ENCODE data around the gene SIRT7.

DNA sequence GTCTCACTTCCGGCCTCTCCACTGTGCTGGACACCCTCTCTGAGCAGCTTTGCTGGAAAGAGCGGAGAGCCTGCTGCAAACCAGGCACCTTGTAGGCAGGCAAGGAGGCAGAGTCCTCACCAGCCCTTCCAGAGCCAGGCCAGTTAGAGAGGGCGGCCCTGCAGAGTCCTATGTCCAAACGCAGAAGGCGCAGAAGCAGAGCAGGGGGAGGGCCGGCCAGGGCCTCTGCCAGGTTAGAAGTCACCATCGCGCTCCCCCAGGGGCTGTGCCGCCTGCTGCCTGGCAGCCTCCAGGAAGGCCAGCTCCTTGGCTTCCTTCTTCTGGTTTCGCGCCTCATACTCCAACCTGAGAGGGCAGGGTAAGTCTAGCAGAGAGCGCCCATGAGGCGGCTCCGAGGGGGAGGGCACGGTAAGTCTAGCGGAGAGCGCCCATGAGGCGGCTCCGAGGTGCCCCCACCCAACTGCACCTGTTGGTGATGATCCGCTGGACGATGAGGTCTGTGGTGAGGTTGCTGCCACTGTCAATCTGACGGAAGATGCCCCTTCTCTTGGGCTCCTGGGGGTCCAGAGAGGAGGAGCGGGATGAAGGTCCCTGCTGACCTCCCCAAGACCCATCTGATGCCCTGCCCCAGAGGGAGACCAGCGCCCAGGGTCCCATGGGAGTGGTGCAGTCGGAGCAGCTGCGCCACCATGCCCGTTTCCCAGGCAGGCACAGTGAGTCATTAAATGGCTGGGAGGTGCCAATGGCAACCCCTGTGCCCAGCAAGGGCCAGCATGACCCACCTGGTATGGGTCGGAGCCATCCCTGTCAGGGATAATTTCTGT is 13.2 kb downstream of the SIRT7 start:
- no peak for TF ChIP-seq EZH2 (IDR thresholded peaks at IDR 0.05; ENCODE audit: borderline replicate concordance, low read length)
- TF ChIP-seq, protein P1, sequence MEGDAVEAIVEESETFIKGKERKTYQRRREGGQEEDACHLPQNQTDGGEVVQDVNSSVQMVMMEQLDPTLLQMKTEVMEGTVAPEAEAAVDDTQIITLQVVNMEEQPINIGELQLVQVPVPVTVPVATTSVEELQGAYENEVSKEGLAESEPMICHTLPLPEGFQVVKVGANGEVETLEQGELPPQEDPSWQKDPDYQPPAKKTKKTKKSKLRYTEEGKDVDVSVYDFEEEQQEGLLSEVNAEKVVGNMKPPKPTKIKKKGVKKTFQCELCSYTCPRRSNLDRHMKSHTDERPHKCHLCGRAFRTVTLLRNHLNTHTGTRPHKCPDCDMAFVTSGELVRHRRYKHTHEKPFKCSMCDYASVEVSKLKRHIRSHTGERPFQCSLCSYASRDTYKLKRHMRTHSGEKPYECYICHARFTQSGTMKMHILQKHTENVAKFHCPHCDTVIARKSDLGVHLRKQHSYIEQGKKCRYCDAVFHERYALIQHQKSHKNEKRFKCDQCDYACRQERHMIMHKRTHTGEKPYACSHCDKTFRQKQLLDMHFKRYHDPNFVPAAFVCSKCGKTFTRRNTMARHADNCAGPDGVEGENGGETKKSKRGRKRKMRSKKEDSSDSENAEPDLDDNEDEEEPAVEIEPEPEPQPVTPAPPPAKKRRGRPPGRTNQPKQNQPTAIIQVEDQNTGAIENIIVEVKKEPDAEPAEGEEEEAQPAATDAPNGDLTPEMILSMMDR (conservative IDR thresholded peaks at IDR 0.05 in 1 of 2, IDR thresholded peaks at IDR 0.05 in 1 of 2; ENCODE audit: extremely low read depth in 1 of 2, insufficient read depth in 1 of 2, low read depth in 1 of 2, low read length in 2 of 2): no peak

Data from mammary epithelial cell (primary cell).